HUDEP-2 (cell line): Measurements from ENCODE around the gene MAN1B1.
"Not testable (repeated sequence)": the region's sequence is repeated elsewhere in the genome, so short reads cannot be mapped to it uniquely, and the experiment has no call there.

Experiments
- DNase-seq, 76 experiments: peaks; one replicate each; lab custom pipeline; 2025; ENCODE audit not compliant: unreplicated experiment in 76 of 76; lab: John Stamatoyannopoulos, UW

MAN1B1 gene

DNA sequence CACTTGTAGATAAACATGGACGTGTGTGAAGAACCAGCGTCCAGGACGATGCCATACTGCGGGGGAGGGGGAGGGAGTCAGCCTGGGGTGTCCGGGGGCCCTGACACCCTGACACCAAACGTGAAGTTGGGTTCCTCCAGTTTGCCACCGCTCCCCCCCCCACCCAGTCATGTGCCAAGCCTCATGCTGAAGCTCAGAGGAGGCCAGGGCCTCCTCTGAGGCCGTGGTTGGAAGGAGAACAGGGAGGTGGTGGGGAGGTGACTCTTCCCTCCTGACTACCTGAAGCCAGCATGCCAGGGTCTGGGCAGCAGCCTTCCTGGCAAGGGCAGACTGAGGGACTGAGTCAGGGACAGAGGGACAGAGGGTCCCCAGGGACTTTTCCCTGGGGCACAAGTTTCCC lies 34.5 kb upstream of the MAN1B1 start:
- DNase-seq = no peak

DNA sequence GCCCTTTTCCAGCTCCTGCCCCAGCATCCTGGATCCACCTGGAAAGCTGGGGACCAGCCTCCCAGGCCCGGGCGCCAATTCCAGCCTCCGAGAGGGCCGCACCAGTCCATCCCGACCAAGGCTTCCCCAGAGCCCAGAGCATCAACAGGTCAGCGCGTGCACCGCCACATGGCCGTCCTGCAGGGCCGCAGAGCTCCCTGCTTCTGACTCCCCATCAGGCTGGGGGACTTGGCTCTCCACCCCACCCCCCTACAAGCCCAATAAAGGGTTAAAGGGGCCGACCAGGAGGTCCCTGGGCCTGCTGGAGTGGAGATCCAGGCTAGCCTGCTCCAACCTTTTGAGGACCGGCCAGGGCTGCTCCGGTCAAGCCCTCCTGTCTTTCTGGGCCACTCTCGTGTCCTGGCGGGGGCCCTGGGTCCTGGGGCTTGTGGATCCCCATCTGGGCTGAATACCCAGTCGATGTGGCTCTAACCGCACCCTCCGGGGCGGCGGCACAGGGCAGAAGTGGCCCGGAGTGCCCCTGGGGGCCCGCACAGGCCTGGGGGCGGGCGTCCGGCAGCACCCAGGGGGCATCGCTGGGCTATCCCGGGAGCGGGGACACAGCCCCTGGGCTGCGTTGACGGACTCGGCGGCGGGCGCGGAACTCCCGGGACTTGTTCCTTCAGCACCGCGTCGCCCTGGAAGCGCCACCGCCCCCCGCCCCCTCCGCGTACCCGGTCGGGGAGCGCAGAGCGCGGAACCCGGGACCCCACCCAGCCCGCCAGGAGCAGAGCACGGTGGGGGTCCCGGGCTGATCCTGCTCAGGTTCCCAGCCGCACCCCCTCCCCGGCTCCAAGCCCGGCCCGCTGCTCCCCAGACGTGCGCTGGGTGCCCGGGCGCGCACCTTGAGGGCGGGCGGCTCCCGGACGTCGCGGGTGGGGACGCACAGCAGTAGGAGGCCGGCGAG lies 33.5 kb upstream of the MAN1B1 start:
- no peak for DNase-seq

DNA sequence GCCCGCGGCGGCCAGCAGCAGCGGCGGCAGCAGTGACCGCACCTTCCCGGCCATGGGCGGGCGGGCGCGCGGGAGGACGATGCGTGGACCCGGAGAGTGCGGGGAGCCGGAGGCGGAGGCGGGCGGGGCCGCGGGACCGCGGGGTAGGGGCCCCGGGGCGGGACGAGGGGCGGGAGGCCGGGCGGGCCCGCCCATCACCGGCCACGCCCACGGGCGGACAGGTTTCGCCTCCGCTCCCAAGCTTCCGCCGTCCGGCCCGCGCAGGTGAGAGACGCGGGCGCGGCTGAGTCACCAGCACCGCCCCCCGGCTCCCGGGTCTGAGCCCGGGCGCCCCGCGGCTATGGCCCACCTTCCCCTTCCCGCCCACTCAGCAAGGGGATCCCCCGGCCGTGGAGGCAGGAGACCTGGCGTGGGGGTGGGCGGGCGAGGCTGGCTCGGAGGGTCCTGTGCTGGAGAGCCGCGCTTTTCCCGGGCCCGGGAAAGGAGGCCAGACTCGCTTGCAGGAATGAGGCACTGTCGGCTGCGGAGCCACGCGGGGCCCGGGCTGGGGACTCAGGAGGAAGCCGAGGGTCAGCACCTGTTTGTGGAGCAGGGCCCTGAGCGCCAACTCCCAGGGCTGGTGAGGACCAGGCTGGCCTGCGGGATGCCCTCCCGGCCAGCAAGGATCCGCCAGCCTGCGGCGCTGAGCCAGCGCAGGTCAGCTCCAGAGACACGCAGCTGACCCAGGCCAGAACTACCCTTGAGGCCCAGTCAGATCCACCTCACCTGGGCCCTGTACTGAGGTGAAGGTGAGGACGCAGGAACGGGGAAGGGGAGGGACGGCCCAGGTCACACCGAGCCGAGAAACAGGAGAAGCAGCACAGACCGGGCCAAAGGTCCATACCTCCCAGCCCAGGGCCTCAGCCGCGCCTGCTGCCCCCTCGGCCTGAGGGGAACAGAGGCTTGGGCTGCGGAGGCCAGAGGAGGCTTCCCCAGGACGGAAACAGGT lies 32.5 kb upstream of the MAN1B1 start, which contains the start of gene ENTPD2:
Gene ENTPD2 (minus strand): TSS at position 118 of the 988 bp plus-strand sequence. CDS start 64 bp downstream, at position 54.
- DNase-seq = no peak

GRCh38 chr9:137054932-137055384 lies 31.8 kb upstream of the MAN1B1 start:
- DNase-seq = no peak

GRCh38 chr9:137055385-137056364 lies 31.1 kb upstream of the MAN1B1 start:
- DNase-seq = no peak

DNA sequence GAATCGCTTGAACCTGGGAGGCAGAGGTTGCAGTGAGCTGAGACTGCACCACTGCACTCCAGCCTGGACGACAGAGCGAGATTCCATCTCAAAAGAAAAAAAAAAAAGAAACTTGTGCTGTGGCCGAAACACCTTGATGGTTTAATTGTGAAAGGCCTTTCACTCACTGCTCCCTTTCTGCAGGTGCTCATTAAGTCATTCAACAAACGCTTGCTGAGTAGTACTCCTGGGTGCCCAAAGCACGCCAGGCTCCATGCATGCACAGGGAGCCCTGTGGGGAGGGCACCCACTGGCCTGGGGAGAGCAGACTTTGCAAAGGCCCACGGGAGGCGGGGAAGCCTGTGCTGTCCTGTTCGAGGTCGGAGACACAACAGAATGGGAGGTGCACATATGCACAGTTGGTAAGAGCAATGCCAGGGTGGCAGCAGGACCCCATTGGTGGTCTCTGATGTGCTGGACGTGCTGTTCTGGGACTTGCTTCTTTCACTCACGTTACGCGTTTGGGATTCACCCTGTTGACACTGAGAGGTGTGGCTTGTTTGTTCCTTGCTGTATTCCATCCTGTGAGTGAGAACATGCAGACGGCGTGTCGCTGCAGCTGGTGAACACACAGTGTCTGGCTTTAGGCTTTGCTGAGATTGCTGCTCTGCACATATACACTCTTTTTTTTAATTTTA lies 29.9 kb upstream of the MAN1B1 start:
- DNase-seq = no peak

DNA sequence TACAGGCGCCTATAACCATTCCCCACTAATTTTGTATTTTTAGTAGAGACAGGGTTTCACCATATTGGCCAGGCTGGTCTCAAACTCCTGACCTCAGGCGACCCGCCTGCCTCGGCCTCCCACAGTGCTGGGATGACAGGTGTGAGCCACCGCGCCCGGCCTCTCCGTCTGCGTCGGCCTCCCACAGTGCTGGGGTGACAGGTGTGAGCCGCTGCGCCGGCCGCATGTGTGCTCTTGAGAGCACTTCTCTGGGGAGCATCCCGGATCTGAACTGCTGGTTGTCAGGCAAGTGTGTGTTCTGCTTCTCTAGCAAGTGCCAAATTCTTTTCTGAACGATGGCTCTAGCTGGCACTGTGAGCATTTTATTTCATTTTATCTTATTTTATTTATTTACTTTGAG lies 29.2 kb upstream of the MAN1B1 start:
- no peak for DNase-seq

- no peak for DNase-seq
Observed at GRCh38 chr9:137058521-137059234, 28.1 kb upstream of the MAN1B1 start.

DNA sequence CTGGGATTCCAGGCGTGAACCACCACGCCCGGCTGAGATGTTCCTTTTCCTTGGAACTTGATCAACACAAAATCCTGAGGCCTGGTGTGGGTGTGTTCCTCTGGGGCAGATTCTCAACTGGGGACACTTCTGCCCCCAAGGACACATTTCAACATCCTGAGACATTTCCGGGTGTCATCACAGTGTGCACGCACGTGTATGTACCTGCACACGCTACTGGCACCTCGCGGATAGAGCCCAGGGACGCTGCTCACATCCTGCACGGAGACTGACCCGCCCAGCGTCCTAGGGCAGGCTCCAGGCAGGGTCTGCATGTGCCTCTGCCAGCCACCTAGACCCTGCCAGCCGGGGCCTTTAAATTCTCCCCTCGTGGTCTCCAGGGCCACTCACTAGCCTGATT lies 24.4 kb upstream of the MAN1B1 start:
- no peak for DNase-seq

GRCh38 chr9:137062798-137063197 lies 24.0 kb upstream of the MAN1B1 start:
- not testable (repeated sequence) for DNase-seq

DNA sequence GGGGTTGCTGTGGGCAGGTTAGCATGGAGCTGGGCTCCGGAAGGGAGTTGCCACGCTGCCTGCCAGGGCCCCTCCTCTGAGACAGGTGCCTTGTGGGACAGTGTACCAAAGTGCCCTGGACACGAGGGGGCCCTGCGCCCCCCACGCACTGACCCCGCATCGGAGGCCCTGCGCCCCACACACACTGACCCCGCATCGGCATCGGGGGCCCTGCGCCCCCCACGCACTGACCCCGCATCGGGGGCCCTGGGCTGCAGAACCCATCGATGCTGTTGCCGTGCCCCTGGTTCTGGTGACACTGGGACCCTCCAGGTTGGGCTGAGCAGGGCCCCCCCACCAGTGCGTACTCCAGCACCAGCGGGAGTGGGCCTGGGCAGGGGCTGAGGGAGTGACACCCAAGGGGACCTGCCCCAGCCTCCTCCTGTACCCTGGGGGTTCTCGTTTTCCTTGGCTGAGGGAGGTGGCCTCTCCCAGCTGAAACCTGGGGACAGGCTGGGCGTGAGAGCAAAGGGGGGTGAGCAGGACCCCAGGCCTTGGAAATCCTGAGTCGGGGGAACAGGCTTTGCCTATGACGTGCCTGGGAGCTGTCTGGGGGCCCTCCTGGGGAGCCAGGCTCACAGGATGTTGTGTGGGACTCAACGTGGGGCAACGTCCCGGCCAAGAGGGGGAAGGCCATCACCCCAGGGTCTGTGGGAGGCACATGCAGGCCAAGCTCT lies 23.3 kb upstream of the MAN1B1 start:
- DNase-seq = no peak

DNA sequence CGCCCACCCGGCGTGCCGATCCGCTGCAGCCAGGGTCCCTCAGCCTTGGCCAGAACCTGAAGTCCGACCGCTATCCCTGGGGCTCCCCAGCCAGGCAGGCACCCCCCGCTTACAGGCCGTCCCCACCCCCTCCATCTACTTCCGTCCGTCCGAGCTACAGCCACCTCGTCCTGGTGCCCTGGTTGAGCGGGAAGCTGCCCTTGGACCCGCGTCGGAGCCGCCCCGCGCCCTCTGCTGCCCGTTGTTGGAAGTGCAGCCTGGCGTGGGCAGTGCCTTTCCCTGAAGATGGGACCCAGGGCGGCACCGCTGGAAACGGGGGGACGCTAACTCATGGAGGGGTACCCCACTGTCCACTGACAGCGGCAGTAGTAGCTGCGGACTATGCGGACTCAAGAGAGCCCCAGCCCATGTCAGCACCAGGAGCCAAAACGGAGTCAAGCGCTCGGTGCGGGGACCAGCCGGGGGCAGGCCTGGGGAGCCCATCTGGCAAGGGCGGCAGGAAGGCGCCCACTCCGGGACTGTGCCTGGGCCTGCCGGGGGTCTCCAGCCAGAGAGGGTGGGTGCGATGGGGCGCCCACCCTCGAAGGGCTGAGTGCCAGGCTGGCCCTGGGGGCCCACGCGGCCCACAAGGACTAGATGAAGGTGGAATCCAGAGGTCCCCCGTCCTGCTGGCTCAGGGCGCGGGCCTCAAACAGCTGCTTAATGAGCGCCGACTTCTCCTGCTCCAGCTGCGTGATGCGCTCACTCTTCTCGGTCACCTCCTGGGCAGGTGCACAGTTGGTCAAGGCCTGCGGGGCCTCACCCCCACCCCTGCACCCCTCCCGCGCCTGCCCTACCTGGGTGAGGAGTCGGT lies 22.5 kb upstream of the MAN1B1 start:
- peak in 49 of 76 experiments; percentile 3 to 66 (median 32) for DNase-seq

DNA sequence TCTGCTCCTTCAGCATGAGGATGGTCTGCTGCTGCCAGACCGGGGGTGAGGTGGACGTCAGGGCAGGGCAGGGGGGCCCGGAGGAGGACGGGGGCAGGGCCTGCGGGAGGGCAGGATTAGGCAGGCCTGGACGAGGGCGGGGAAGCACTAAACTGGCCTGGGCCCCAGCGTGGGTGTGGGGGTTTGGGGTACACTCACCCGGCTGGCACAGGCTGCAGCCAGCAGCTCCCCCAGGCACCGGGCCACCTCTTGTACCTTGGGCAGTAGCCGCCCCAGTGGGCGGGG lies 22.0 kb upstream of the MAN1B1 start:
- no peak for DNase-seq

GRCh38 chr9:137065336-137065967 lies 21.3 kb upstream of the MAN1B1 start:
- no peak for DNase-seq

DNA sequence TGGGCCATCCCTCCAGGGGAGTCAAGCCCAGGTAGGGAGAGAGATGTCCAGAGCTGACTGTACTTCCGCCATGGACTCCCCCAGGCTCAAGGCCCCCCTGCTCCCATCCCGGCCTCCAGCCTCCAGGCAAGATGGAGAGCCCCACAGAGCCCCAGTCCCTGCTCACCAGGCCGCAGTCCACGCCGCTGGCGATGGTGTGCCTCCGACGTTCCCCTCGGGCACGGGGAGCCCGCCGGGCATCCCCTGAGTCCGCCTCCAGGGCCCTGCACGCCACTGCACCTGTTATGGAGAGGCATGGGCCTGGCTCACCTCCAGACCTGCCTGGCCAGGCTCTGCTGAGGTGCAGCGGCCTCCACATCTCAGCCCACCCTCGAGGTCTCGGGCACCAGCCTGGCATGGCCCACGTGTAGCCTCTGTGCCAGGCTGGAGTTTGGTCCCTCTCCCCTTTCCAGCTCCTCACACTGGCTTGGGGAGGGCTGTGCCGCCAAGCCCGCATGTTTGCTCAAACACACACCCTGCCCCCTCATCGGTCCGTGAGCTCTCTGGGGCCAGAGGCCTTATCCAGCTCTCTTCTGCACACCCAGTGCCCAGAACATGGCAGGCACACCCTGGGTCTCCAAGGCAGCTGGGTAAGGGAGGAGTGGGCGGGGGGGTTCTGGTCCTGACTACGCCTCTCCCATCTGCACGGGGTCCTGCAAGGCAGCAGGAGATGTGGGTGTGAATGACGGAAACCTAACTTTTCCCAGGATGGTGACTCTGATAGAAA lies 20.5 kb upstream of the MAN1B1 start:
- DNase-seq = no peak

DNA sequence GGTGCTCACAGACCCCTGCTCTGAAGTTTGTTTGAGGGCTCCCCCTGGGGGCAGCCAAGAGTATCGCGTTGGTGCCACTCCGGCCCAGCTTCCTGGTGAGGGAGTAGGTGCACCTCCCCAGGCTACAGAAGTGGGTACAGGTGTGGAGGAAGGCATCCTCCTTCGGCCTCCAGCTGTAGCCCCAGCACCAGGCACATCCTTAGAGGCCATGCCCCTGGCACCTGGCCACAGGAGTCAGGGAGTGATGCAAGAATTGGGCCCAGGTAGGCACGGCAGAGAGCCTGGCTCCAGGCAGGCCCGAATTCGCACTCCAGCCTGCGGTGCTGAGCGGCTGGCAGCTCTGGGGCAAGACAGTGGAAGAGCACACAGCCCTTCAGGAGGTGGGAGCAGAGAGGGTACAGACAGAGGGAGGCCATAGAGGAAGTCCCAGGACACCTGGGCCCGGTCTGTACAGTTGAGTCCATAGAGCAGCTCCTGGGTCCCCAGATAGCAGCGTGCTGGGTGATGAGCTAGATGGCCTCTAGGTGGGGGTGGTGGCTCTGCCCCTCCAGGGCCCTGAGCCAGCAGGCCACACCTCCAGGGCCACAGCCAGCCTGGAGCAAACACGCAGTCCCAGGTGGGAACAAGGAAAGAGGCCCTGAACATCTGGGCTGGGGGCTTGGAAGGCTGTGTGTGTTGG lies 18.8 kb upstream of the MAN1B1 start:
- DNase-seq = peak in 69 of 76 experiments; percentile 12 to 80 (median 60)
